ENCODE data around the gene RSPH3.
"Not testable (repeated sequence)": the region's sequence is repeated elsewhere in the genome, so short reads cannot be mapped to it uniquely, and the experiment has no call there.

The RSPH3 gene

GRCh38 chr6:158972241-158973233 is 27.5 kb downstream of the RSPH3 start:
- DNase-seq (ENCODE audit: low spot score): peak; percentile 8

GRCh38 chr6:158970640-158971275 is 29.2 kb downstream of the RSPH3 start:
- DNase-seq (ENCODE audit: low spot score): no peak

GRCh38 chr6:158969148-158969547 is 30.9 kb downstream of the RSPH3 start:
- no peak for DNase-seq (ENCODE audit: low spot score)

DNA sequence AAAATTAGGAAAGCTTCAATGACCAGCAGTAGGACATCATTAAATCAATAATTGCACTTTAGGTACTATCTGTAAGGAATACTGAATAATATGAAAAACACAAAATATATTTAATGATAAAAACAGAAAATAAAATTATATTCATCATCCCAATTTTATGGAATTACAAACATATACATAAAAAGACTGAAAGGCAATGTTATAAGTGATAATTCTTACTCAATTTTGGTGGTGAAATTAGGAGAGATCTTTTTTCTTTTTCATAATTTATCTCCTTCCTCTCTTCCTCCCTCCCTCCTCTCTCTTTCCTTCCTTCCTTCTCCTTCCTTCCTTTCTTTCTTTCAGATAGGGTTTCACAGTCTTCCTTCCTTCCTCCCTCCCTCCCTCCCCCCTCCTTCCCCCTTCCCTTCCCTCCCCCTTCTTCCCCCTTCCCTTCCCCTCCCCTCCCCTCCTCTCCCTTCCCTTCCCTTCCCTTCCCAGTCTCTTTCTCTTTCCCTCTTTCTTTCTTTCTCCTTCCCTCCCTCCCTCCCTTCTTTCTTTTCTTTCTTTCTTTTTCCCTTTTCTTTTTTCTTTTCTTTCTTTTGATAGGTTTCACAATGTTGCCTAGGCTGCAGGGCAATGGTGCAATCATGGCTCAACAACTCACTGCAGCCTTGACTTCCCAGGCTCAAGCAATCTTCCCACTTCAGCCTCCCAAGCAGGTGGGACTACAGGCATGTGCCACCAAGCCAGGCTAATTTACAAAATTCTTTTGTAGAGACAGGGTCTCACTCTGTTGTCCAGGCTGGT is 36.8 kb downstream of the RSPH3 start:
- DNase-seq (ENCODE audit: low spot score): no peak

DNA sequence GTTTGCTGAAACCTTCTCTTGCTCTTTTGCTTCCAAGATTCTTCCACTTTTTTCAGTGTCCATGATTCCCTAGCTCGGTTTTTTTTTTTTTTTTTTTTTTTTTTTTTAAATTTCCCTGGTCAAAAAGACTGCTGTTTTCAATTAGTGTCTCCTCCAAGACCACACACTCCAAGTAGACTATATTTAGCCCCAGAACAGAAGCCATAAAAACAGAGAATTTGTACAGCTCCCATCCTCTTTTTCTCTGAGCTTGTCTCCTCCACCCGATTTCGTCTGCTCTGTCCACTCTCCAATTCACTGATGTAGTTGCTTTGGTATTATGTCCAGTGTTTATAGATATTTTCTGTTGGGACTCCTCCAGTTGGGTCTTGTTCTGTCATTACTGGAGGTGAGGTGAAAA is 37.6 kb downstream of the RSPH3 start:
- no peak for DNase-seq (ENCODE audit: low spot score)

- DNase-seq (ENCODE audit: low spot score): peak; percentile 42
Measured at GRCh38 chr6:158960026-158960425, 40.0 kb downstream of the RSPH3 start.

DNA sequence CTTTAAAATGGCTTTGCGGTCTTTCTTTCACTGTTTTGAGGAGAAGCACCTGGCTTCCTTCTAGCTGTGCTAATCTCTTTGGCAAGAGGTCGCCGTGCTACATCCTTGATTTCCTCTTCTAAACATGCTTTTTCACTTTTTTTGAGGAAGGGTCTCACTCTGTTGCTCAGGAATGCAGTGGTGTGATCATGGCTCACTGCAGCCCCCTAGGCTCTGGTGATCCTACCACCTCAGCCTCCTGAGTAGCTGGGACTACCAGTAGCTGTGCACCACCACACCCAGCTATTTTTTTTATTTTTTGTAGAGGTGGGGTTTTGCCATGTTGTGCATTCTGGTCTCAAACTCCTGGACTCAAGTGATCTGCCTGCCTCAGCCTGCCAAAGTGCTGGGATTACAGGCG is 40.5 kb downstream of the RSPH3 start:
- DNase-seq (ENCODE audit: low spot score): no peak

GRCh38 chr6:158958504-158959386 is 41.3 kb downstream of the RSPH3 start:
- no peak for DNase-seq (ENCODE audit: low spot score)

GRCh38 chr6:158955255-158955654 is 44.7 kb downstream of the RSPH3 start:
- no peak for DNase-seq (ENCODE audit: low spot score)

DNA sequence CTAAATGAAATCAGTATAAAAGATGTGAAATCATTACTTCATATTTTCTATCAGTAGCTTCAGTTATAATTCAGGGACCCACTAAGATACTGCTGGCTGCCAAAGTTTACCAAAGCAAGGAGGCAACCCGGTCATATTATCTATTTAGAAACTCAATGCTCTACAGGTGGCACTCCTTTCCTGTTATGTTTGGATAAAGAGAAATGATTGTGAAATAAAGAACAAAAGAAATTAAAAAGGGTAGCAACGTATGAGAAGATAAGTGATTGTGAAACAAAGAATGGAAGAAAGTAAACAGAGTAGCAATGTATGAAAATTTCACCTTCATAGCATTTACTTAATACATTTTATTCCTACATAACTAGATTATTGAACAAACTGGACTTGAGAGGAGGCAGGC is 45.2 kb downstream of the RSPH3 start:
- DNase-seq (ENCODE audit: low spot score): no peak

GRCh38 chr6:158952011-158952410 is 48.0 kb downstream of the RSPH3 start:
- not testable (repeated sequence) for DNase-seq (ENCODE audit: low spot score)

GRCh38 chr6:158951565-158951964 is 48.4 kb downstream of the RSPH3 start:
- not testable (repeated sequence) for DNase-seq (ENCODE audit: low spot score)

DNA sequence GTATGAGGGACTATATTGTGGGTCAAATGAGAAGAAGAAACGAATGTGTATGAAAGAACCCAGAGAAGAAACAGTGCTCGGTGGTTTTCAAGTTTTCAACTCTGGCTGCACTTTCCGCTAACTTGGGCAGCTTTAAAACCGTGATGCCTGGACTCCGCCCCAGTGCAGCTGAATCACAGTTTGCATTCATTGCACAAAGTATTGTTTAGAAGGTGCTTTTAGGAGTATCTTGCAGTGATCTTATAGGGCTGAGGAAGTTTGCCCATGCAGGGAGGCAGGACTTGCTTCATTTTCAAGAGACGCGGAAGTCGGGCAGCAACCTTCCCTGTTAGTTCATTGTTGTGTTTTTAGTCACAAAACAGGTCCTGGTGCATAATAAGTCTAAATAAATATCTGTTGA is 52.7 kb downstream of the RSPH3 start:
- DNase-seq (ENCODE audit: low spot score): no peak

GRCh38 chr6:158943380-158944032 is 56.5 kb downstream of the RSPH3 start:
- DNase-seq (ENCODE audit: low spot score): no peak

GRCh38 chr6:158942349-158942748 is 57.7 kb downstream of the RSPH3 start:
- DNase-seq (ENCODE audit: low spot score): no peak

DNA sequence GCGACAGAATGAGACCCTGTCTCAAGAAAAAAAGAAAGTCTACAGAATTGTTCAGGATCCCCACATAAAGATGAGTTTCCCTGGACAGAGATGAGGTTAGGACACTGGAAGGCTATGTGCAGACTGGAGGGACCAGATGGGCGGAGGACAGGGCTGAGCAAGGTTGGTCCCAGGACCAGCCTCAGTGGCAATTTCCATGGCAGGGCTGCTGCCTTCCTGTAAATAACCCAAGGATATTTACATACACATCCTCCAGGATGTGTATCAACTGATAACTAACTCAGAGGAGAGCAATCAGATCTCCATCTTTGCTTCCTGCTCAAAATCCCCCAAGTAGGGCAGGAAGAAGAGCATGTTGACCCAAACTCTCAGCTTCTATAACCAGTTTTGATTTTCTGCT is 58.8 kb downstream of the RSPH3 start:
- DNase-seq (ENCODE audit: low spot score): no peak

- no peak for DNase-seq (ENCODE audit: low spot score)
Measured at GRCh38 chr6:158939255-158940159, 60.5 kb downstream of the RSPH3 start.

GRCh38 chr6:158938811-158939254 is 61.2 kb downstream of the RSPH3 start:
- no peak for DNase-seq (ENCODE audit: low spot score)

- no peak for DNase-seq (ENCODE audit: low spot score)
Measured at GRCh38 chr6:158938220-158938619, 61.8 kb downstream of the RSPH3 start.

GRCh38 chr6:158934157-158934556 is 65.8 kb downstream of the RSPH3 start:
- DNase-seq (ENCODE audit: low spot score): no peak

Measured in putamen (tissue), 1 donor.